D721Med (cell line): ENCODE data around the gene DBI.

Source experiments
- DNase-seq: peaks from one replicate; pipeline ENCODE4 v3.0.0; 2011; ENCODE audit warnings: low spot score; ENCODE audit not compliant: insufficient read length
- FAIRE-seq: peaks from 2 replicates; lab custom pipeline; 2011; peaks lifted over from hg19 to GRCh38; lab: Jason Lieb, UNC
- TF ChIP-seq, protein P1 (sequence below): IDR thresholded peaks from 2 replicates; pipeline ENCODE4 v1.5.1; 2012; ENCODE audit warnings: mild to moderate bottlenecking, control low read depth; ENCODE audit not compliant: insufficient read depth; ENCODE audit errors: missing control alignments

DBI gene

DNA sequence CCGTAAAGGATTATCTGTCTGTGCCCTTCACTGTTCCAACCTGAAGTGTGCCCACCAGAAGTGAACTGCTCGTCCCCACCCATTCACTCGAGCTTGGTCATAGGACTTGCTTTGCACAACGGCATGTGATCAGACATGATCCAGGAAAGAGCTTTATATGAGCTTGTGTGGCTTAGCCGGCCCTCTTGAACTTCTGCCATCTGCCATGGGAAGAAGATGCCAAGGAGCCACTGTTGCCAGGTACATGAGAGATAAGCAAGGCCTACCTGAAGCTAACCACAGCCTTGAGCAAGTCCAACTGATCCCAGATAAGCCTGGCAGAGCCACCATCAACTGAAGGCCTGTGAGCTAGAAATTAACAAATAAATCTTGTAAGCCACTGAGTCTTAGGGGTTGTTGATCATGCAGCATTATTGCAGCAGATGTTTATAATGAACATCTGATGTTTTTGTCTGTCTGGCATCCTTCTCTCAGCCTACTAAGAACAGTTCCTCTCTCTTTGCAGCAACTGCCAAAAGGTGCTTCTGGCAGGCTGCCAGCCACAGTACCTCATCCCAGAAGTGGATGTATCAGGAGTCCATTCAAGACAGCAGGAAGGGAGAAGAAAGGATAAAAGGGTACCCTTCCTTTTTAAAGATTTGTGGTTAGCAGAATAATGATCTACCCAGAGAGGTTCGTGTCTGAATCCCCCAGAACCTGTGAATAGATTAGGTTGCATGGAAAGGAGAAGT lies 16.8 kb downstream of the DBI start:
- DNase-seq, result no peak
- peak; percentile 79 for FAIRE-seq
- TF ChIP-seq, protein P1, sequence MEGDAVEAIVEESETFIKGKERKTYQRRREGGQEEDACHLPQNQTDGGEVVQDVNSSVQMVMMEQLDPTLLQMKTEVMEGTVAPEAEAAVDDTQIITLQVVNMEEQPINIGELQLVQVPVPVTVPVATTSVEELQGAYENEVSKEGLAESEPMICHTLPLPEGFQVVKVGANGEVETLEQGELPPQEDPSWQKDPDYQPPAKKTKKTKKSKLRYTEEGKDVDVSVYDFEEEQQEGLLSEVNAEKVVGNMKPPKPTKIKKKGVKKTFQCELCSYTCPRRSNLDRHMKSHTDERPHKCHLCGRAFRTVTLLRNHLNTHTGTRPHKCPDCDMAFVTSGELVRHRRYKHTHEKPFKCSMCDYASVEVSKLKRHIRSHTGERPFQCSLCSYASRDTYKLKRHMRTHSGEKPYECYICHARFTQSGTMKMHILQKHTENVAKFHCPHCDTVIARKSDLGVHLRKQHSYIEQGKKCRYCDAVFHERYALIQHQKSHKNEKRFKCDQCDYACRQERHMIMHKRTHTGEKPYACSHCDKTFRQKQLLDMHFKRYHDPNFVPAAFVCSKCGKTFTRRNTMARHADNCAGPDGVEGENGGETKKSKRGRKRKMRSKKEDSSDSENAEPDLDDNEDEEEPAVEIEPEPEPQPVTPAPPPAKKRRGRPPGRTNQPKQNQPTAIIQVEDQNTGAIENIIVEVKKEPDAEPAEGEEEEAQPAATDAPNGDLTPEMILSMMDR, result no peak

DNA sequence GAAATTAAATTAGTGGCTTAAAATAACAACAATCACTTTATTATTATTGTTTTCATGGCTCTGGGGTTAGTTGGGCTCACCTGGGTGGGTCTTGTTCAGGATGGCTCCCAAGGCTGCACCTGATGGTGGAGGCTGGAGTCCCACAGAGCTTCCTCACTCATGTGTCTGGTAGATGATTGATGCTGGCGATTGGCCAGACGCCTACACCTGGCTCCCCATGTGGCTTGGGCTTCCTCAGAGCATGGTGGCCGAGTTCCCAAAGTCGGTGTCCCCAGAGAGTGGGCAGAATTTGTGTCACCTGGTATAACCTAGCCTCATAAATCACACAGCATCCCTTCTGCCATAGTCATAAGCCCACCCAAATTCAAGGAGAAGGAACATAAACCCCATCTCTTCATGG lies 18.2 kb downstream of the DBI start:
- FAIRE-seq, result no peak
- DNase-seq, result no peak
- TF ChIP-seq, protein P1, result no peak

GRCh38 chr2:119385466-119385865 lies 18.7 kb downstream of the DBI start:
- FAIRE-seq (no peak), DNase-seq (no peak)
- TF ChIP-seq, protein P1, result no peak

GRCh38 chr2:119387381-119388129 lies 20.8 kb downstream of the DBI start:
- TF ChIP-seq, protein P1, result no peak
- FAIRE-seq, result no peak
- DNase-seq, result no peak

DNA sequence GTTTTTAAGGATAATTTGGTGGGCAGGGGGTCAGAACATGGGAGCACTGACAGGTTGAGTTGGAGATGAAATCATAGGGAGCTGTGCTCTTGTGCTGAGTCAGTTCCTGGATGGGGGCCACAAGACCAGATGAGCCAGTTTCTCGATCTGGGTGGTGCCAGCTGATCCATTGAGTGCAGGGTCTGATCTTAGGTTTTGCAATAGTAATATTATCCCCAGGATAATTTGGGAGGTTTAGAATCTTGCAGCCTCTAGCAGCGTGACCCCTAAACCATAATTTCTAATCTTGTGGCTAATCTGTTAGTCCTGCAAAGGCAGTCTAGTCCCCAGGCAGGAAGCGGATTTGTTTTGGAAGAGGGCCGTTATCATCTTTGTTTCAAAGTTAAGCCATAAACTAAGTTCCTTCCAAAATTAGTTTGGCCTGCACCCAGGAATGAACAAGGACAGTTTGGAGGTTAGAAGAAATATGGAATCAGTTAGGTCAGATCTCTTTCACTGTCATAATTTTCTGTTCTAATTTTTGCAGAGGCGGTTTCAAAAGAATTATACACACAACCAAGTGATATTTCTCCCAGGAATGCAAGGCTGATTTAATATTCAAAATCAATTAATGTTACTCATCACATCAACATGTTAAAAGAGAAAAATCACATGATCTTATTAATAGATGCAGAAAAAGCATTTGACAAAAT lies 23.0 kb downstream of the DBI start:
- TF ChIP-seq, protein P1, result no peak
- FAIRE-seq, result peak; percentile 32
- no peak for DNase-seq

DNA sequence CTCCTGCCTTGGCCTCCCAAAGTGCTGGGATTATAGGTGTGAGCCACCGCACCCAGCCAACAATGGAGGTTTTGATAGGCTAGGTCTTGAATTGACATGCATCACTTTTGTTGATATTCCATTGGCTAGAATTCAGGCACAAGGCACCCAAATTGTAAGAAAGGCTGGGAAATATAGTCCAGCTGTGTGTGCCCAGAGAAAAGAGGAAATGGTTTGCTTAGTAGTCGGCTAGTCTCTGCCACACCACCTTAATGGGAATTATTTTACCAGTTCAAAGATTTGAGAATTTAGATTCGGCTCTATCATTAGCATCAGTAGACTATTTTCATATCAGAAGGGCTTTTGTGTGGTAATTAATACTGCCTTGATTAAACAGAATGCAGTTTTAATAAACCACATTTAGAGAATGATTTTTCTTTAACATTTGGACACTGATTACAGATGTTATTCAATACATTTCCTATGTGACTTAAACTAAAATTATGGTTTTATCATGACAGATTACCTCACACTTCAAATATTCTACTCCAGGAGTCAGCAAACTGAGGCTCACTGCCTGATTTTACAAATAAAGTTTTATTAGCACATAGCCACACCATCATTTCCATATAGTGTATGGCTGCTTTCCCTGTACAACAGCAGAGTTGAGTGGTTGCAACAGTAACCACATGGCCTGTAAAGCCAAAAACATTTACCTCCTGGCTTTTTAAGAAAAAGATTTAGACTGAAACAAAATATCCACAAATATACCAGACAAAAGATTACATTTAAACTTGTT lies 27.4 kb downstream of the DBI start:
- TF ChIP-seq, protein P1, result no peak
- DNase-seq (no peak), FAIRE-seq (no peak)
